ENCODE measurements around the gene DLG4. TPM values are rescaled to one million over a fixed set of nuclear protein-coding genes. Genes with fewer than 3 reads are reported as not detected.
A peak's percentile ranks its signal among the peaks of the same experiment; 100 is the strongest.
"Not testable (repeated sequence)": the region's sequence is repeated elsewhere in the genome, so short reads cannot be mapped to it uniquely, and the experiment has no call there.

DLG4 gene
- total RNA-seq, 1 donor from 2014 or later, result 34.9 TPM

DNA sequence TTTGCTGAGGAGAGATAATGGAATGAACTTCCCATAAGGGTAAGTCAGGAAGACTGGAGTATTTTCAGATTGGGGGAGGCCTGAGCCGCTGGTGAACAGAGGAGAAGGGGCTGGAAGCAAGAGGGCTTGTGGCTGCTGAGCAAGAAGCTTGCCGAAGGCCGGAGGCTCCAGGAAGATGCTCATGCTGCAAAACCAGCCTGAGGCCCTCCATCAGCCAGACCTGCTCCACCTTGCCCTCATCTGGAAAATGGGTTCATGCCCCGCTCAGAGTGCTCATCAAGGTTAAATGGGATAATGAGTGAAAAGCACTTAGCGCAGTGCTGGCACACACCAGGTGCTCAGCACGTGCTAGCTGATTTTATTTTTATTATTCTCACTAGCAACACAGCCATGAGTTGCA, 35.0 kb downstream of the DLG4 start:
- no peaks in the 10 kb centered on the region for H3K36me3 ChIP-seq
- no peaks in the 10 kb centered on the region for H3K27me3 ChIP-seq
- no peak for DNase-seq (ENCODE audit: low spot score in 2 of 2)
- no peak overlapping the region for H3K4me3 ChIP-seq
- TF ChIP-seq, protein P1, sequence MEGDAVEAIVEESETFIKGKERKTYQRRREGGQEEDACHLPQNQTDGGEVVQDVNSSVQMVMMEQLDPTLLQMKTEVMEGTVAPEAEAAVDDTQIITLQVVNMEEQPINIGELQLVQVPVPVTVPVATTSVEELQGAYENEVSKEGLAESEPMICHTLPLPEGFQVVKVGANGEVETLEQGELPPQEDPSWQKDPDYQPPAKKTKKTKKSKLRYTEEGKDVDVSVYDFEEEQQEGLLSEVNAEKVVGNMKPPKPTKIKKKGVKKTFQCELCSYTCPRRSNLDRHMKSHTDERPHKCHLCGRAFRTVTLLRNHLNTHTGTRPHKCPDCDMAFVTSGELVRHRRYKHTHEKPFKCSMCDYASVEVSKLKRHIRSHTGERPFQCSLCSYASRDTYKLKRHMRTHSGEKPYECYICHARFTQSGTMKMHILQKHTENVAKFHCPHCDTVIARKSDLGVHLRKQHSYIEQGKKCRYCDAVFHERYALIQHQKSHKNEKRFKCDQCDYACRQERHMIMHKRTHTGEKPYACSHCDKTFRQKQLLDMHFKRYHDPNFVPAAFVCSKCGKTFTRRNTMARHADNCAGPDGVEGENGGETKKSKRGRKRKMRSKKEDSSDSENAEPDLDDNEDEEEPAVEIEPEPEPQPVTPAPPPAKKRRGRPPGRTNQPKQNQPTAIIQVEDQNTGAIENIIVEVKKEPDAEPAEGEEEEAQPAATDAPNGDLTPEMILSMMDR (IDR thresholded peaks at IDR 0.05), result no peak
- H3K9me3 ChIP-seq, result no peaks in the 10 kb centered on the region
- intact Hi-C loops (cut with DNase I), result no loop called here
- H3K4me1 ChIP-seq, result no peaks in the 10 kb centered on the region
- no peak overlapping the region for H3K27ac ChIP-seq

DNA sequence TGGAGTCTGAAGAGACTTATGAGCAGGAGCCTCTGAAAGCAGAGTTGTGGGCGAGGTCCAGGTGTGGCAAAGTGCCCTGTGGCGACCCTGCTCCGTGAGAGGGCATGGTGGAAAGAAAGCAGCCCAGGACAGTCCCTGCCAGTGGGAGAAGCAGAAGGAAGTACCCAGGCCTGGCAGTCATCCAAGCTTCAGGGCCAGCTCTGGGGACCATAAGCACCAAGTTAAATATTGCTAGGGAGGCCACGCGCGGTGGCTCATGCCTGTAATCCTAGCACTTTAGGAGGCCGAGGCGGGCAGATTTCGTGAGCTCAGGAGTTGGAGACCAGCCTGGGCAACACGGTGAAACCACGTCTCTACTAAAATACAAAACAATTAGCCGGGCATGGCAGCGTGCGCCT, 35.5 kb downstream of the DLG4 start:
- TF ChIP-seq, protein P1 (IDR thresholded peaks at IDR 0.05), result no peak
- no peak overlapping the region for H3K4me3 ChIP-seq
- H3K9me3 ChIP-seq, result no peaks in the 10 kb centered on the region
- no peaks in the 10 kb centered on the region for H3K27me3 ChIP-seq
- no peak overlapping the region for H3K27ac ChIP-seq
- DNase-seq (ENCODE audit: low spot score in 2 of 2), result no peak
- intact Hi-C loops (cut with DNase I), result no loop called here
- H3K36me3 ChIP-seq, result no peaks in the 10 kb centered on the region
- H3K4me1 ChIP-seq, result no peaks in the 10 kb centered on the region

DNA sequence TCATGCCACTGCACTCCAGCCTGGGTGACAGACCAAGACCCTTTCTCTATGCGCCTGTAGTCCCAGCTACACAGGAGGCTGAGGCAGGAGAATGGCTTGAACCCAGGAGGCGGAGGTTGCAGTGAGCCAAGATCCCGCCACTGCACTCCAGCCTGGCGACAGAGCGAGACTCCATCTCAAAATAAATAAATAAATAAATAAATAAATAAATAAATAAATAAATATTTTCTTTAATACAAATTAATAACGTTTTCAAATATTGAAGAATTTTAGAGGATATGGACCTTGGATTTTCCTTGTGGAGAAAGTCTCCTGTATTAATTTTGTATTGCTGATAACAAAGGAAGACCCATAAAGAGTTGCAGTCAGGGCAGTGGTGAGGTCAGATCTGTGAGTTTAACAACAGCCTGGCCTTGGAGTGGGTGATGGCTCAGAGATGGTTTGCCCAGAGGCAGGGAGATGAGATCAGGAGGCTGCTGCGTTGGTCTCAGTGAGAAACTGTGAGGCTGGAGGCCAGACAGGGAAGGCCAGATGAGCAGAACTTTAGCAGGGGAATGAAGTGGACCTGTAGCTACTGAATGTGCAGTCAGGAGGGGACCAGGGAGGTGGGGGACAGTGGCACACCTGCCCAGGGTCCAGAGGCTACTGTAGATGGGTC, 36.1 kb downstream of the DLG4 start:
- Histone ChIP-seq H3K4me1 (no peaks in the 10 kb centered on the region), H3K27me3 (no peaks in the 10 kb centered on the region), H3K27ac (no peak overlapping the region), H3K4me3 (no peak overlapping the region), H3K9me3 (no peaks in the 10 kb centered on the region), H3K36me3 (no peaks in the 10 kb centered on the region)
- TF ChIP-seq, protein P1 (IDR thresholded peaks at IDR 0.05), result no peak
- no peak for DNase-seq (ENCODE audit: low spot score in 2 of 2)
- intact Hi-C loops (cut with DNase I), result no loop called here

DNA sequence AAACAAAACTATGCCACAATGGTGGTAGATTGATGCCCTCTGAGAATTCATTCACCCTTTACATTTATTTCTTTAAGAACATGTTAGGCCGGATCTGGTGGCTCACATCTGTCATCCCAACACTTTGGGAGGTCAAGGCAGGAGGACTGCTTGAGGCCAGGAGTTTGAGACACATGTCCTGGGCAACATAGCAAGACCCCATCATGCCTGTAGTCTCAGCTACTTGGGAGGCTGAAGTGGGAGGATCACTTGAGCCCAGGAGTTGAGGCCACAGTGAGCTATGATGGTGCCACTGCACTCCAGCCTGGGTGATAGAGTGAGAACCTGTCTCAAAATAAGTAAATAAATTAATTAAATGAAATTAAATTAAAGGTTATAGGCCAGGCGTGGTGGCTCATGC, 37.5 kb downstream of the DLG4 start:
- H3K4me3 ChIP-seq; H3K4me1 ChIP-seq; DNase-seq (ENCODE audit: low spot score in 2 of 2); H3K27me3 ChIP-seq; intact Hi-C loops (cut with DNase I); H3K36me3 ChIP-seq; H3K27ac ChIP-seq; H3K9me3 ChIP-seq: not testable (repeated sequence)

DNA sequence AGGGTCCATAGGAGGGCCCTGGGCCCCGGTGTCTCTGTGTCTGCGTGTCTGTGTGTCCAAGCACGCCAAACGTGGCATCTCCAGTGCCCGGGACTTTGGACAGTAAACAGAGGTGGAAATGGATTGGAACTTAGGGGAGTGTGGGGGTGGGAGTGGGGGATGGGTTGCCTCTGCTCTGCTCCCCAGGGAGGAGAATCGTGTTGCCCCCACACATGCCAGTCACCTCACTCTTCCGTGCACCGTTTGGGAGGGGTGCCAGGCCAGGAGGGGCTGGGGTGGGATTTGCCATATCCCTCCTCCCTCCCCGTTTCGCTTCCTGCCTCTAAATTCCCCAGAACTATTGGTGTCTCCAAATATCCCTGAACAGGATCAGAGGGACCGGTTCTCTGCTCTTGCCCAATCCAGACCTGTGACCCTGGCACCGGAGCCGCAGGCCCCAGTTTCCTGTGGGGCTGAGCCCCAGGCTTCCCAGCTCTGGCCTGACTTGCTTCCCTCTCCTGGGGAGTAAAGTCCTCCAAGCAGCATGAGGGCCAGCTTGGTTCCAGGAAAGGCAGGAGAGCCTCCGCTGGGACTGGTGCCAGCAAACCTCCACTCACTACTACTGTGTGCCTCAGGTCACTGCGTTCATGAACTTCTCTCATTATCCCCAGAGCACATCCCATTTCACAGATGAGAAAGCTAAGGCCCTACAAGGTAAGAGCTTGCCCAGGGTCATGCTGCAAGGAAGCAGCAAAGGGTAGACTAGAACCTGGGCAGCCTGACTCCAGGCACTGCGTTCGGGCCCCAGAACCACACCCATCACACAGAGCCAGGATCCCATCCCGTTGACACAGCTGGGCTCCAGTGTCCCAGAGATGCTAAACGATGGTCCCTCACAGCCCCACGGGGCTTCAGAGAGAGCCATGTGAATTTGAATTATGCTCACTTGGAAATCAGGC, 40.0 kb downstream of the DLG4 start, which contains the start of gene ASGR1:
Gene ASGR1 (minus strand): TSS at position 54 of the 938 bp plus-strand sequence. CDS start 807 bp downstream, outside the sequence.
- Histone ChIP-seq H3K27ac (no peak within 1 kb of the TSS), H3K36me3 (no peaks in the 10 kb centered on the region), H3K27me3 (no peaks in the 10 kb centered on the region), H3K4me1 (peaks cover 4 to 13% of the 10 kb centered on the region in 2 donors), H3K9me3 (no peaks in the 10 kb centered on the region), H3K4me3 (peak within 1 kb of the TSS in 1 of 2 donors; percentile 51)
- no peak for DNase-seq (ENCODE audit: low spot score in 2 of 2)
- TF ChIP-seq, protein P1 (IDR thresholded peaks at IDR 0.05), result no peak
- intact Hi-C loops (cut with DNase I), result loop anchor here (5.0 kb wide), 1 partner anchor 127 kb away; no protein-coding TSS in a partner anchor

DNA sequence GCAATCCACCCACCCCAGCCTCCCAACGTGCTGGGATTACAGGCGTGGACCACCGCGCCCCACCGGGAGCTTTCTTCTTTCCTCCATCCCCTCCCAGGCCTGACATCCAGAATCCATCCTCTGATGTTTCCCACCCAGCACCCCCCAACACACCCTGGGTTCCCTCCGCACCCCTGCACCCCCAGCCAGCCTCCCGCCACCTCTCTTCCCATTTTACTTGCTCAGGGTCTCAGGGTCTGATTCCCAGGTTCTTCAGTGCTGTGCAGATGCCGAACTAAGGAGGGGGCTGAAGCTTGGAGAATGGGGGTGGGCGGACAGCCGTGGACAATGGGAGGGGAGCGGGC, 40.7 kb downstream of the DLG4 start:
- Histone ChIP-seq H3K4me3 (no peak overlapping the region), H3K27ac (no peak overlapping the region), H3K9me3 (no peaks in the 10 kb centered on the region), H3K27me3 (no peaks in the 10 kb centered on the region), H3K4me1 (peaks cover 4 to 13% of the 10 kb centered on the region in 2 donors), H3K36me3 (no peaks in the 10 kb centered on the region)
- TF ChIP-seq, protein P1 (IDR thresholded peaks at IDR 0.05), result no peak
- intact Hi-C loops (cut with DNase I), result loop anchor here (5.0 kb wide), 1 partner anchor 127 kb away; no protein-coding TSS in a partner anchor
- no peak for DNase-seq (ENCODE audit: low spot score in 2 of 2)
